BJ (cell line): ENCODE data around the gene DCLRE1C. TPM values are rescaled to one million over a fixed set of nuclear protein-coding genes. Genes with fewer than 3 reads are reported as not detected.

Source experiments
- CTCF ChIA-PET: fragments of 350-600 bp; formaldehyde crosslinking; extraction: SDS; loops from one replicate; lab custom pipeline; 2021; ENCODE audit warnings: antibody characterized with exemption, inconsistent platforms; lab: Yijun Ruan, JAX
- POLR2A ChIA-PET: fragments of 300-600 bp; sonication (Branson Sonifier 250); formaldehyde crosslinking; extraction: SDS; loops from one replicate; lab custom pipeline; 2021; ENCODE audit warnings: antibody characterized with exemption; lab: Charles Lee
- DNase-seq: peaks from one replicate; pipeline ENCODE4 v3.0.0-alpha.2; 2011; ENCODE audit warnings: low read depth
- H3K27me3 ChIP-seq: 2 replicates; pipeline ENCODE4 v1.6.0; 2011; ENCODE audit warnings: low read length; ENCODE audit not compliant: control insufficient read depth, insufficient read depth
- H3K36me3 ChIP-seq: 2 replicates; pipeline ENCODE4 v1.5.1; 2011; ENCODE audit warnings: low read length; ENCODE audit not compliant: control insufficient read depth, insufficient read depth
- H3K4me3 ChIP-seq: 2 replicates; pipeline ENCODE4 v1.5.1; 2011; ENCODE audit warnings: low read depth, mild to moderate bottlenecking, control low read depth, low read length
- polyA plus RNA-seq: library from polyadenylated mRNA; depleted of rRNA; stranded (reverse); fragments of >200 nt; gene quantifications from 2 replicates; pipeline ENCODE4 v1.2.3, GENCODE V29; 2011
- TF ChIP-seq, protein P1 (sequence below): IDR thresholded peaks from 2 replicates; pipeline ENCODE4 v1.5.1; 2011; ENCODE audit warnings: low read depth, mild to moderate bottlenecking, control low read depth, inconsistent platforms, low read length, moderate library complexity; ENCODE audit not compliant: insufficient read depth

Gene DCLRE1C
- polyA plus RNA-seq, 1 experiment = 4.1 TPM

DNA sequence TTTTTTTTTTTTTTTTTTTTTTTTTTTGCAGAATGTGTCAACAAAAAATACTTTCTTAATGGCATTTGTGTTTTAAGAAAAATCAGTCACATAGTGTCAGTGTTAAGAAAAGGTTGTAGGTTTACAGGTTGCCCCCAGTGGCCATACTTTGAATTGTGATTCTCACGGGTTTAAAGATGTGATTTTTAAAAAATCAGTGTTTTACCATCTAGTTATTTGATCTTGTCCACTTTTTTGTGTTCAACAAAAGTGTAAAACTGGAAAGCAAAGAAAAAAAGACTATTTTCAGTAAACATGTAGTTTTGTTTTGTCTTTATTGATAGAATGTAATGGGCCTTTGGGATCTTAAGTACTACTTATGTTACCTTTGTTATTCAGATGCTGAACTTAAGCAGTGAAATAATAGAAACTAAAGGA lies 49.6 kb downstream of the DCLRE1C start:
- ChIA-PET CTCF (interaction anchor here (1.4 to 2.1 kb wide), 6 partner anchors 12 to 406 kb away, joined by 3 to 7 read pairs (median 4); no protein-coding TSS in a partner anchor), POLR2A (no interaction called here)
- no peak for DNase-seq
- TF ChIP-seq, protein P1, sequence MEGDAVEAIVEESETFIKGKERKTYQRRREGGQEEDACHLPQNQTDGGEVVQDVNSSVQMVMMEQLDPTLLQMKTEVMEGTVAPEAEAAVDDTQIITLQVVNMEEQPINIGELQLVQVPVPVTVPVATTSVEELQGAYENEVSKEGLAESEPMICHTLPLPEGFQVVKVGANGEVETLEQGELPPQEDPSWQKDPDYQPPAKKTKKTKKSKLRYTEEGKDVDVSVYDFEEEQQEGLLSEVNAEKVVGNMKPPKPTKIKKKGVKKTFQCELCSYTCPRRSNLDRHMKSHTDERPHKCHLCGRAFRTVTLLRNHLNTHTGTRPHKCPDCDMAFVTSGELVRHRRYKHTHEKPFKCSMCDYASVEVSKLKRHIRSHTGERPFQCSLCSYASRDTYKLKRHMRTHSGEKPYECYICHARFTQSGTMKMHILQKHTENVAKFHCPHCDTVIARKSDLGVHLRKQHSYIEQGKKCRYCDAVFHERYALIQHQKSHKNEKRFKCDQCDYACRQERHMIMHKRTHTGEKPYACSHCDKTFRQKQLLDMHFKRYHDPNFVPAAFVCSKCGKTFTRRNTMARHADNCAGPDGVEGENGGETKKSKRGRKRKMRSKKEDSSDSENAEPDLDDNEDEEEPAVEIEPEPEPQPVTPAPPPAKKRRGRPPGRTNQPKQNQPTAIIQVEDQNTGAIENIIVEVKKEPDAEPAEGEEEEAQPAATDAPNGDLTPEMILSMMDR = peak; percentile 64
- Histone ChIP-seq H3K27me3 (no peaks in the 10 kb centered on the region), H3K4me3 (no peak overlapping the region), H3K36me3 (peaks cover 3% of the 10 kb centered on the region)

DNA sequence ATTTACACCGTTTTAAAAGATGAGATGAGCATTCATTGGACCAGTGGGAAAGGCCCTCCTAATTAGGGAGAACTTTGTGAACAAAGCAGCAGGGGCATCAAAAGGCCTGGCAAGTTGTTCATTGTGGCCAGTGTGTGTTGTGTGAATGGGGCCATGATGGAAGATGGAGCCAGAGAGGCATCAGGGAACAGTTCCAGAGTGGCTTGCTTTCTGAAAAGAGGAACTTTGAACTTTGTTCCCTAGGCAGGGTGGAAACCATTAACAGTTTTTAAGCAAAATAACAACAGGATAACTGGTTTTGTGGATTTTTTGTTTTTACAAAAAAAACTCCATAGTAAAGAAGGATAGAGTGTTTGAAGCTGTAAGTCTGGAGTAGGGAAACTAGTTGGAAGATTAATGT lies 62.7 kb downstream of the DCLRE1C start:
- Histone ChIP-seq H3K36me3 (no peaks in the 10 kb centered on the region), H3K4me3 (no peak overlapping the region), H3K27me3 (no peaks in the 10 kb centered on the region)
- CTCF ChIA-PET = no interaction called here
- POLR2A ChIA-PET = no interaction called here
- no peak for DNase-seq
- TF ChIP-seq, protein P1 = no peak

DNA sequence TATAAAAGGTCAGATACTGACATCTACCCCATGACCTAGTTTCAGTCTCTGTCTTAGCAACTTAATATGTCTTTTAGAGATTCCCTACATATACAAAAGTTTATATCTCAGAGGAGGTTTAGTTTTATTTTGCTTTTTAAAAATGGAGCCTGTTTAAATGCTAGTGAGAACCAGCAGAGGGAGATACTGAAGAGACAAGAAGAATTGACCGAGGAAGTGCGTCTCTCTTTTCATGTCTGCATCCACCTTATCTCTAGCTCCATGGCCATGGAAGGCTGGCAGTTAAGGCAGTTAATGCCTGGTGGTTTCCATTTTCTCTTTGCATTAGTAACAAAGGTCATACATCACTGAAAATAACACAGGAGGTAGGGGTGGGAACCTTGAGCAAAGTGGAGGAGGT lies 64.6 kb downstream of the DCLRE1C start:
- no peak for DNase-seq
- CTCF ChIA-PET = interaction anchor here (0.7 to 2.3 kb wide), 5 partner anchors 8 to 13 kb away, joined by 3 to 7 read pairs (median 4); partner anchors contain the start of gene SUV39H2
- no peaks in the 10 kb centered on the region for H3K36me3 ChIP-seq
- POLR2A ChIA-PET = no interaction called here
- no peaks in the 10 kb centered on the region for H3K27me3 ChIP-seq
- no peak overlapping the region for H3K4me3 ChIP-seq
- TF ChIP-seq, protein P1 = 0 out of 2 replicates have a peak, but pooled peaks have one; percentile 20

DNA sequence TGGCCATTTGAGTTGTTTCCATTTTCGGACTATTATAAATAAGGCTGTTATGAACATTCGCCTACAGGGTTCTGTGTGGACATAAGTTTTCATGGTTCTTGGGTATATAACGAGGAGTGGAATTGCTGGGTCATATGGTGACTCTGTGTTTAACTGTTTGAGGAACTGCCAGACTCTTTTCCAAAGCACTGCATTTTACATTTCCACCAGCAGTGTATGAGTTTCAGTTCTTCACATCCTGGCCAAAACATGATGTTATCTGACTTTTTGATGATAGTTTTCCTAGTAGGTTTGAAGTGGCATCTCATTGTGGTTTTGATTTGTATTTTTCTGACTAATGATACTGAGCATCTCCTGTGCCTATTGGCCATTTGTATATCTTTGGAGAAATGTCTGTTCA lies 69.8 kb downstream of the DCLRE1C start:
- TF ChIP-seq, protein P1 = no peak
- POLR2A ChIA-PET = no interaction called here
- no peaks in the 10 kb centered on the region for H3K27me3 ChIP-seq
- CTCF ChIA-PET = no interaction called here
- no peaks in the 10 kb centered on the region for H3K36me3 ChIP-seq
- no peak overlapping the region for H3K4me3 ChIP-seq
- DNase-seq = no peak

DNA sequence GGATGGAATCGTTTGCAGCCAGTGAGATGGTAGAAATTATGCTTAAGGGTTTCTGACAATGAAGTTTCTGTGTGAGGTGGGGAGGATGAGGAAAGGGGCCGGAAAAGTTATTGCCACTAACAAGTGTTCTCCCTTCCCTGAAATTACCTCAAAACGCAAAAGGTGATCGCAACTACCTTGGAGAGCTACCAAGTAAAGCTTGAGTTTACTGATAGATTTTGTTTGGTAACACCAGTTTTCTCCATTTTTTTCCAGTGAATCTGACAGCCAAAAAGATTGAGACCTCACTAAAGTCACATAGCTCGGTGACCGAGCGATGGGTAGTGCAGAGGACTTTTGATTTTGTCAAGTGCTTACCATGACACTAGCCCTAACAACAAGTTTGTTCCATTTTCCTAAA lies 73.7 kb downstream of the DCLRE1C start:
- CTCF ChIA-PET = no interaction called here
- TF ChIP-seq, protein P1 = no peak
- no peak for DNase-seq
- Histone ChIP-seq H3K4me3 (peak overlapping the region; percentile 57; the same call in 1 of the 2 replicates), H3K27me3 (no peaks in the 10 kb centered on the region), H3K36me3 (no peaks in the 10 kb centered on the region)
- POLR2A ChIA-PET = no interaction called here
